Adrenal gland (tissue), 19 donors: ENCODE results near the gene CC2D2A. TPM values are rescaled to one million over a fixed set of nuclear protein-coding genes. Genes with fewer than 3 reads are reported as not detected.
A peak's percentile ranks its signal among the peaks of the same experiment; 100 is the strongest.

ENCODE experiments used
- DNase-seq, 7 donors: peaks; one replicate each; pipeline ENCODE4 v3.0.0-alpha.2; 2019 to 2020
- H3K27ac ChIP-seq, 5 donors: fragments of 200-600 bp; sonication (generic) in 4 of 5; 1 replicate in 3 of 5; 2 replicates in 2 of 5; pipeline versions ENCODE4 v1.5.1 to v1.8.0; 2016 to 2020; ENCODE audit warnings: mild to moderate bottlenecking in 1 of 5
- H3K27me3 ChIP-seq: fragments of 200-600 bp; 2 replicates; pipeline ENCODE4 v1.8.0; 2021
- H3K36me3 ChIP-seq, 2 donors: fragments of 200-600 bp; replicated peaks in 1 of 2; 1 replicate in 1 of 2; 2 replicates in 1 of 2; pipeline versions ENCODE4 v1.5.1 to v1.8.0; 2018 to 2022
- H3K4me1 ChIP-seq, 2 donors: fragments of 200-600 bp; replicated peaks in 1 of 2; 1 replicate in 1 of 2; 2 replicates in 1 of 2; pipeline versions ENCODE4 v1.5.1 to v1.8.0; 2018 to 2021
- H3K4me3 ChIP-seq, 4 donors: fragments of 200-600 bp; sonication (generic) in 3 of 4; one replicate each; pipeline ENCODE4 v1.5.1; 2016 to 2018
- H3K9me3 ChIP-seq, 3 donors: fragments of 200-600 bp; sonication (generic) in 1 of 3; replicated peaks in 1 of 3; 1 replicate in 2 of 3; 2 replicates in 1 of 3; pipeline versions ENCODE4 v1.5.1 to v1.8.0; 2016 to 2021
- POLR2A ChIP-seq, 2 donors: fragments of 450-650 bp; IDR thresholded peaks; one replicate each; pipeline ENCODE4 v1.6.1; 2017; ENCODE audit warnings: antibody characterized with exemption in 2 of 2, mild to moderate bottlenecking in 2 of 2, moderate library complexity in 1 of 2
- WGBS, 4 donors: extraction: QIAGEN DNeasy Blood & Tissue Kit in 2 of 4; methylation state at CpG; one replicate each; pipeline versions ENCODE4 v1.1.5 to v1.1.7; 2013 to 2017; 5-methylcytosine and 5-hydroxymethylcytosine counted together
- intact Hi-C, 2 donors: fragments of 100-400 bp; cut with DNase I; formaldehyde crosslinking; loops; one replicate each; pipeline versions ENCODE4 v1.14.1 to v1.15.0; 2022 to 2023
- long read RNA-seq, 10 donors: library from polyadenylated mRNA in 3 of 10; unstranded in 2 of 10; stranded (forward) in 1 of 10; transcript quantifications; one replicate each; pipeline ENCODE4 v2.0.0 and lab custom pipeline, GENCODE V29; 2021 to 2026
- polyA plus RNA-seq, 3 donors: library from polyadenylated mRNA; stranded (reverse); fragments of 200-250 nt in 2 of 3; fragments of 350-450 nt in 1 of 3; fragmentation: Illumina TruSeq in 1 of 3; extraction: RNeasy Lipid Tissue Mini Kit (QIAGEN cat#74804) in 1 of 3; gene quantifications; one replicate each; pipeline ENCODE4 v1.2.3, GENCODE V29; 2013 to 2014
- total RNA-seq, 9 donors: library from RNA; depleted of rRNA in 4 of 9; stranded (reverse); fragments of >200 nt in 4 of 9; fragments of 120-200 nt in 1 of 9; fragmentation: NEBNext Ultra II Directional in 1 of 9; extraction: Animal tissue kit (Norgen Biotek cat#: 25700) in 1 of 9; gene quantifications; one replicate each; pipeline versions ENCODE4 v1.1.0 to v1.2.4, GENCODE V29; 2013 to 2023
- TF ChIP-seq, protein P1 (sequence below), 6 experiments: fragments of 450-650 bp in 4 of 6; fragments of 200-600 bp in 2 of 6; sonication (generic) in 1 of 6; IDR thresholded peaks; 1 replicate in 5 of 6; 2 replicates in 1 of 6; pipeline versions ENCODE4 v1.5.1 to v1.8.0; 2016 to 2021; ENCODE audit warnings: antibody characterized with exemption in 6 of 6, mild to moderate bottlenecking in 2 of 6, moderate library complexity in 1 of 6
- donor health status: healthy with polysubstance abuse.
- donor health status: Bipolar disorder and iron deficiency.
- donor health status: DM: yes; HTN: yes; CAD: no.
- donor health status: DM: no; HTN: no; CAD: no.
- donor health status: DM: no; HTN: no; CAD: no.
- donor health status: DM: yes; HTN: yes; CAD: no.

CC2D2A gene
- total RNA-seq = 10 to 100 TPM; 14.4 to 52.3 (median 21.3) TPM
- 10 to 100 TPM; 15.7 to 35.5 (median 17.5) TPM for polyA plus RNA-seq
- long read RNA-seq, donor 1, partial matches to known transcripts = 13 of 60 reads
- long read RNA-seq, donor 1, other reads (novel, unspliced or antisense) = 46 of 60 reads
- long read RNA-seq, donor 2, partial matches to known transcripts = 5 of 10 reads
- long read RNA-seq, donor 2, other reads (novel, unspliced or antisense) = 0 of 10 reads
- long read RNA-seq, donor 3, transcript CC2D2A-216 (5 exons, 1,474 nt) = major isoform, 6 of 7 reads
- long read RNA-seq, donor 3, partial matches to known transcripts = 0 of 7 reads
- long read RNA-seq, donor 3, other reads (novel, unspliced or antisense) = 0 of 7 reads
- long read RNA-seq, donor 4, partial matches to known transcripts = 2 of 6 reads
- long read RNA-seq, donor 4, other reads (novel, unspliced or antisense) = 2 of 6 reads
- long read RNA-seq, donor 5, partial matches to known transcripts = 5 of 19 reads
- long read RNA-seq, donor 5, other reads (novel, unspliced or antisense) = 12 of 19 reads
- long read RNA-seq, donor 6, partial matches to known transcripts = 3 of 7 reads
- long read RNA-seq, donor 6, other reads (novel, unspliced or antisense) = 1 of 7 reads
- long read RNA-seq, donor 7, partial matches to known transcripts = 0 of 3 reads
- long read RNA-seq, donor 7, other reads (novel, unspliced or antisense) = 0 of 3 reads
- long read RNA-seq, donor 8, partial matches to known transcripts = 0 of 3 reads
- long read RNA-seq, donor 8, other reads (novel, unspliced or antisense) = 0 of 3 reads
- long read RNA-seq, donor 9, partial matches to known transcripts = 0 of 3 reads
- long read RNA-seq, donor 9, other reads (novel, unspliced or antisense) = 0 of 3 reads
- long read RNA-seq, donor 10, partial matches to known transcripts = 0 of 5 reads
- long read RNA-seq, donor 10, other reads (novel, unspliced or antisense) = 0 of 5 reads

DNA sequence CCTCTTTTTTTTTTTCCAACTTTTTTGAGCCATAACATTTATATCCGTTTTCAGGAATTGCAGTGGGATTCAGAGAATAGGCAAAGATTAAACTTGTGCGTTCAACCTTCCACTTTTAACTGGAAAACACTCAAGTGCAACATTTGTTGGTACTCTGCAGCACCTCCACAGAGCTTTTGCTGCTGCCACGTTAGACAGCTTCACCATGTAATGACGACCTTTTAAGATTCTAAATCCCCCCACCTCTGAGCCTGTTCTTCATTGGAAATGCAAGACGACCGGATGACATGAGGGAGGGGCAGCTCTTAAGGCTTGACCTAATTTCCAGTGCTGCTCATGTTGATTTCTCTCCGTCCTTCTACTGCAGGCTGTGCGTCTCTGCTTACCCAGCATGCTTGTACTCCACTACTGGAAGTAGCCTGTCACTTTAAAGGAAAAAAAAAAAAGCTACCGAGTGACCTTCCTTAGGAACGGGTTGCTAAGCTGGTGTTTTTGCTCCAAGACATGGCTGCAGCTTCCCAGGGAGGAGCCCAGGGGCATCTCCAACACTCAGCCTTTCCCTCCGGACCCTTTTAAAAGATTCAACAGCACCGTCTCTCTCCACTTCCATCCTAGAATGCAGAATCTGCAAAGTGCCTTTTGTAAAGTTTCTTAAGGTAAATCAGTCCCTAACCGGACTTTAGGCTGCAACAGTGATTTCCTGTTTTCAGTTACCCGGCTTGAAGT is at the start of gene CC2D2A:
CC2D2A (plus strand) TSS at position 481 of the 726 bp plus-strand sequence. CDS start 6,051 bp downstream, outside the sequence.
- intact Hi-C loops = no loop called here
- Histone ChIP-seq H3K4me3 (peak within 1 kb of the TSS in 2 of 4 donors; percentile 37 to 84), H3K36me3 (no peaks in the 10 kb centered on the region), H3K27ac (peak within 1 kb of the TSS in 1 of 5 donors; percentile 24), H3K27me3 (no peaks in the 10 kb centered on the region), H3K9me3 (no peaks in the 10 kb centered on the region), H3K4me1 (peaks cover 4 to 20% of the 10 kb centered on the region in 2 donors)
- TF ChIP-seq, protein P1, sequence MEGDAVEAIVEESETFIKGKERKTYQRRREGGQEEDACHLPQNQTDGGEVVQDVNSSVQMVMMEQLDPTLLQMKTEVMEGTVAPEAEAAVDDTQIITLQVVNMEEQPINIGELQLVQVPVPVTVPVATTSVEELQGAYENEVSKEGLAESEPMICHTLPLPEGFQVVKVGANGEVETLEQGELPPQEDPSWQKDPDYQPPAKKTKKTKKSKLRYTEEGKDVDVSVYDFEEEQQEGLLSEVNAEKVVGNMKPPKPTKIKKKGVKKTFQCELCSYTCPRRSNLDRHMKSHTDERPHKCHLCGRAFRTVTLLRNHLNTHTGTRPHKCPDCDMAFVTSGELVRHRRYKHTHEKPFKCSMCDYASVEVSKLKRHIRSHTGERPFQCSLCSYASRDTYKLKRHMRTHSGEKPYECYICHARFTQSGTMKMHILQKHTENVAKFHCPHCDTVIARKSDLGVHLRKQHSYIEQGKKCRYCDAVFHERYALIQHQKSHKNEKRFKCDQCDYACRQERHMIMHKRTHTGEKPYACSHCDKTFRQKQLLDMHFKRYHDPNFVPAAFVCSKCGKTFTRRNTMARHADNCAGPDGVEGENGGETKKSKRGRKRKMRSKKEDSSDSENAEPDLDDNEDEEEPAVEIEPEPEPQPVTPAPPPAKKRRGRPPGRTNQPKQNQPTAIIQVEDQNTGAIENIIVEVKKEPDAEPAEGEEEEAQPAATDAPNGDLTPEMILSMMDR (IDR thresholded peaks at IDR 0.05) = no peak
- DNase-seq = peak; percentile 22 to 58 (median 34)
- 3 to 6% (median 5%) methylated on average over 13 to 14 of the region's 14 CpGs for WGBS, 4 donors

GRCh38 chr4:15420642-15421041 is 49.0 kb upstream of the CC2D2A start:
- intact Hi-C loops = no loop called here
- Histone ChIP-seq H3K27me3 (no peaks in the 10 kb centered on the region), H3K27ac (no peak overlapping the region), H3K9me3 (peaks cover 0 to 5% (median 0%) of the 10 kb centered on the region in 3 donors), H3K36me3 (no peaks in the 10 kb centered on the region), H3K4me3 (no peak overlapping the region), H3K4me1 (no peaks in the 10 kb centered on the region)
- 36 to 83% (median 63%) methylated on average over 2 of the region's 2 CpGs for WGBS, 4 donors
- DNase-seq = no peak
- TF ChIP-seq POLR2A (IDR thresholded peaks at IDR 0.05) = no peak
- TF ChIP-seq, protein P1 (IDR thresholded peaks at IDR 0.05) = no peak

DNA sequence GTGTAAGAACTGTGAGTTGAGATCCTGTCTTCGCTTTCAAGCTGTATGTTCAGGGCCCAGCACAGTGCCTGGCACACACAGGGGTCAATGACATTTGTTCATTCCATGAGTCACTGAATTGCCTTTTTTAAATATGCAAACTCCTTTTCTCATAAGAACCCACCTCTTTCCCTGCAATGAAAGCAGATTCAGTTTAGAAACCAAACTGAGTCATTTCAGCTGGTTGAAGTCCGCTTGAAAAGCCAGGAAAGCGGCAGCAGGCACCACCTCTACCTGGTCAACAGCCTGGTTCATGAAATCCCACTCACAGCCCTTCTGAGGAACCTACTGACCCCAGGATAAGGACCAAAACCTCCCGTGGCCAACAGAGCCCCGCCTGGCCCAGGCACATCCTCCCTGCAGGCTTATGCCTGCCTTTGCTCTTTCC is 46.4 kb upstream of the CC2D2A start:
- H3K4me3 ChIP-seq = no peak overlapping the region
- H3K36me3 ChIP-seq = no peaks in the 10 kb centered on the region
- no peaks in the 10 kb centered on the region for H3K27me3 ChIP-seq
- intact Hi-C loops = no loop called here
- no peak for DNase-seq
- TF ChIP-seq, protein P1 (IDR thresholded peaks at IDR 0.05) = no peak
- TF ChIP-seq POLR2A (IDR thresholded peaks at IDR 0.05) = no peak
- no peaks in the 10 kb centered on the region for H3K4me1 ChIP-seq
- H3K27ac ChIP-seq = no peak overlapping the region
- H3K9me3 ChIP-seq = peaks cover 0 to 5% (median 0%) of the 10 kb centered on the region in 3 donors
- 81 to 88% (median 83%) methylated on average over 5 of the region's 5 CpGs for WGBS, 4 donors
